Measurements from ENCODE around the gene LGR4.
"Not testable (repeated sequence)": the region's sequence is repeated elsewhere in the genome, so short reads cannot be mapped to it uniquely, and the experiment has no call there.

LGR4 gene

GRCh38 chr11:27459191-27459590 is 13.4 kb downstream of the LGR4 start:
- no peak for DNase-seq (ENCODE audit: low read depth in 2 of 2)

GRCh38 chr11:27458182-27458581 is 14.4 kb downstream of the LGR4 start:
- DNase-seq (ENCODE audit: low read depth in 2 of 2), result no peak

DNA sequence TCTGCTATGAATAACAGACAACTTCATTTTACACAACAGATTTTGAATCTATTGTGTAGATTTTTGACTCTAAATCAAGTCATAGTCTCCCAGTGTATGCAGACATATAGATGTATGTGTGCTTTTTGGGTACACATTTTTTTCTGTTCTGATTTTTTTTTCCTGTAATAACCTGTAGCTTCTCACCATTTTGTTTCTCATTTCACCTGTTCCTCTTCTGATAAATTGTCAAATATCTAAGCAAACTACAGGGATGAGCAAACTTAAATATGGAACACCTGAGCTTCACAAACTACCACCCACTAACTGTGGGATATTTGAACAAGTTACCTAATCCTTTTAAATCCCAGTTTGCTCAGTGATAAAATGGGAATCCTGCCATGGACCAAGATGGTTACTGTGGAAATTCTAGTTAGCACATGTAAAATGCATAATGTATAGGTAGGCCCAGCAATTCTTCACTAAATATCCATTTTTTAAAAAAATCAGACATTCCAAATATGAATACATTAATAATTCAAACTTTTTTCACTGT is 15.7 kb downstream of the LGR4 start:
- DNase-seq (ENCODE audit: low read depth in 2 of 2), result no peak

DNA sequence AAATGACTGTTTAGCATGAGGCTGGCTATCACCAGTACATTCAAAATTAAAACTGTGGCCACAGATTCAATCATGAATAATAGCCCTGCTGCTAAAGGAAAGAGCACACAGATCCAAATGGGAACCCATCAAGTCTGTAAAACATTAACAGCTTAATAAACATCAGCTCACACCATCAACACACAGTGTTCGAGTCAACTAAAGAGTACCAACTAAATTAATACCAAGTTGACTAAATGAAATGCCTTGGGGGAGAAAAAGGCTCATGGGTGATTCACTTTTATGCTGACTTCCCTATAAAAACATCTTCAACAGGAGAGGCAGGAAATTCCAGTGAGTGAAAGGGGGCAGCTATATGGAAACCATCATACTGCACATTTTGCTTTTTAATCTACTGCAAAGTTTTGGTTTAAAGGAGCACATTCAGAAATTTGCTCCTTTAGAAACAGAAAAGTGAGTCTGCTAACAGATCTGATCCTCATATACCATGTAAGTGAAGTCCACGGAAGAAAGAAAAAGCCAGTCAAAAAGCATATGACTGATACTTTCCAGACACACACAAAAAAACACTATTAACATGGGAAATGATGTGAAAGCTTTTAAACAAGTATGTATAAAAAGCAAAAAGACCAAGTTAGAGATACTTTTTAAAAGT is 16.3 kb downstream of the LGR4 start:
- no peak for DNase-seq (ENCODE audit: low read depth in 2 of 2)

GRCh38 chr11:27455667-27456066 is 16.9 kb downstream of the LGR4 start:
- no peak for DNase-seq (ENCODE audit: low read depth in 2 of 2)

GRCh38 chr11:27453701-27454100 is 18.9 kb downstream of the LGR4 start:
- DNase-seq (ENCODE audit: low read depth in 2 of 2), result no peak

- DNase-seq (ENCODE audit: low read depth in 2 of 2), result no peak
These were observed 20.4 kb downstream of the LGR4 start for GRCh38 chr11:27452147-27452546.

- no peak for DNase-seq (ENCODE audit: low read depth in 2 of 2)
These were observed 21.2 kb downstream of the LGR4 start for GRCh38 chr11:27451244-27451965.

- DNase-seq (ENCODE audit: low read depth in 2 of 2), result not testable (repeated sequence)
These were observed 24.4 kb downstream of the LGR4 start for GRCh38 chr11:27448184-27448540.

DNA sequence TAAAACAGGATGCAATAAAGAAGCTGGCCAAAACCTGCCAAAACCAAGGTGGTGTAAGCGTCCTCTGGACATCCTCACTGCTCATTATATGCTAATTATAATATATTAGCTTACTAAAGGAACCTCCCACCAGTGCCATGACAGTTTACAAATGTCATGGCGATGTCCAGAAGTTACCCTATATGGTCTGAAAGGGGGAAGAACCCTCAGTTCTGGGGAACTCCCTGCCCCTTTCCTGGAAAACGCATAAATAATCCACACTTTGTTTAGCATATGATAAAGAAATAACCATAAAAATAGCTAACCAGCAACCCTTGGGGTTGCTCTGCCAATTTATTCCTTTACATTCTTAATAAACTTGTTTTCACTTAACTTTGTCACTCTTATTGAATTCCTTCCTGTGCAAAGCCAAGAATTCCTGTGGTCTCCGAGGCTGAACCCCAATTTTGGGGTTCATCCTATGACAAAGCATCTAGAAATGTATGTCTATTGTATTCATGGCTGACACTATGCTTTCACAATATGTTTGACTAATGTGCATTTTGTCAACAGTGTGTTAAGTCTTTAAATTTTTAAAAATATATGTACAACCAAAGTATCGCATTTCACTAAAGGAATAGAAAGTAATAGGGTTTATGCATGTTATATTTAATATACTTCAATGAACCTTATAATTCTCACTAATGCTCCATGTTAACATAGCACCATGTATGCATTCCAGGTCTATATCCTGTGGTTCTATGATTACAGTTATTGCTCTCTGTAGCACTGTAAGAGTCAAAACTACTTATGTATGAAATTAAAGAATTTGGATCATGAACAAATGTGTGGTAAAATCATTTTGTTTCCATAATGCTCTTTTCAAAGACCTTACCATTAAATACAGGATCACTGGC is 25.1 kb downstream of the LGR4 start:
- no peak for DNase-seq (ENCODE audit: low read depth in 2 of 2)

DNA sequence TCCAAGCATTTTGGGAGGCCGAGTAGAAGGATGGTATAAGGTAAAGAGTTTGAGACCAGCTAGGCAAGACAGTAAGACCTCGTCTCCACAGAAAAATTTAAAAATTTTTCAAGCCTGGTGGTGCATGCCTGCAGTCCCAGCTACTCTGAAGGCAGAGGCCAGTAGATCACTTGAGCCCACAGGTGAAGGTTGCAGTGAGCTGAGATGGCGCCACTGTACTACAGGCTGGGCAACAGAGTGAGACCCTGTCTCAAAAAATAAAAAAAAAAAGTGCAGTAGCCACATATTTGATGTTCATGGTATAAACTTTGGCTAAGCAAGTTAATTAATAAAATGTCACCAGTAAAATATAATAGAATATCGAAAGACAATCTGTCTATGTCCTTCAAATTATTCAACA is 27.0 kb downstream of the LGR4 start:
- no peak for DNase-seq (ENCODE audit: low read depth in 2 of 2)

- no peak for DNase-seq (ENCODE audit: low read depth in 2 of 2)
These were observed 27.8 kb downstream of the LGR4 start for GRCh38 chr11:27444801-27445215.

DNA sequence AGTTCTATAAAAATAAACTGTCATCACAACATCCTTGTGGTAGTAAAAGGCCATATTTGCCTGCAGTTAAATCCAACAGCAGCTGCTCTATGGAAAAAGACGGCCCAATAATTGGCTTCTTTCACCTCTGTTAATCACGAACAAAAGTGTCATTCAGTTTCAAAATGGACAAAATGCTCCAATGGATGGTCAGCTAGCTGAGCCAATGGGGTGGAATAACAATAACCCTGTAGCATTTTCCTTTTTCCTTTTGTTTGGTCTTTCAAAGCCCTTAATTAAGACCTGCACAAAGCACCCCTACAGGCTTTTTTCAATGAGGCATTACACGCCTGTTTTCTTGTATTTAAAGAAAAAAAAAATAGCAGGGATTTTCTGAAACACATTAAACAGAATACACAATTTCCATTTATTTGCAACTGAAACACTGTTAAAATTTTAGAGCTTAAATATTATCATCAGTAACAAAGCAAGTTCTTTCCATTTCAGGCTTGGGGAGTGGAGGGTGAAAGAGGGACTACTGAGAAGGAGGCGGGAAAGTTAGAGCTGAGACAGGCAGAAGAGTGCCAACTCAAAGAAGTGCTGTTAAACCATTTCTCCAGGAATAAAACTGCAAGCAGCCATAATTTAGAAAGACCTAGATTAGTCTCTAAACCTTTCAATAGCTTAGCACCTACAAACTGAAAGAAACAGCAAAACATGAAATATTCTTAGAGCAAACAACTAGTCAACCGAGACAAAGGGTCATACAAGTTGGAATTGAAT is 28.7 kb downstream of the LGR4 start:
- DNase-seq (ENCODE audit: low read depth in 2 of 2), result no peak

DNA sequence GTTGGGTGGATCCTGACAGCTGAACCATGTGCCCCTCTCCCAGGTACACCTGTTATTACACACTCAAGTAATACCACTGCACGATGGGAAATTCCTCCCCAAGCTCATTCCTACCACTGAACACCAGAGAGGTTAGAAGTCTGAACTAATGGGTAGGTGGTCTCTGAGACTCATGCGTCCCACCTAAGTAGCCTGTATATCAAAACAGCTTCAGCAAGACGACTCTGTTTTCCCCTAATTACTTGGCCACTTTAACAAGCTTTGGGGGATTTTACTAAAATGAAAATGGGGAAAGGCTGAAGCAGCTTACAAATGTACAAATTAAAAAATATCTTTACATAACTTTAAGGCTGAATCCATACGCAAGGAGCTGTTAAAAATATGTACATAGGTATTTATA is 29.4 kb downstream of the LGR4 start:
- no peak for DNase-seq (ENCODE audit: low read depth in 2 of 2)

DNA sequence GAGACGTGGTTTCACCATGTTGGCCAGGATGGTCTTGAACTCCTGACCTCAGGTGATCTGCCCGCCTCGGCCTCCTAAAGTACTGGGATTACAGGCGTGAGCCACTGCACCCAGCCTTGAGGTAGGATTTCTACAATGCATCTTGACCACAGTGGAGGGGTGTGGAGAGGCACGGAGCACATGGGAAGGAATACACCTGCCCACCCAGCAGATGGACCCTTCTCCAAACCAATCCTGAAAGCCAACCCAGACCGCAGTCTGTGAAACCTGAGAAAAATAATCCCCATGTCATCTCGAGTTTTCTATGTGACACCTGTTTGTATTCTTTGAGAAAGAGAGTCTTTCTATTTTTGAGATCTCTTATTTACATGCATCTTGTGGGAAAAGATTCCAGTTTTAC is 32.5 kb downstream of the LGR4 start:
- DNase-seq (ENCODE audit: low read depth in 2 of 2), result no peak

DNA sequence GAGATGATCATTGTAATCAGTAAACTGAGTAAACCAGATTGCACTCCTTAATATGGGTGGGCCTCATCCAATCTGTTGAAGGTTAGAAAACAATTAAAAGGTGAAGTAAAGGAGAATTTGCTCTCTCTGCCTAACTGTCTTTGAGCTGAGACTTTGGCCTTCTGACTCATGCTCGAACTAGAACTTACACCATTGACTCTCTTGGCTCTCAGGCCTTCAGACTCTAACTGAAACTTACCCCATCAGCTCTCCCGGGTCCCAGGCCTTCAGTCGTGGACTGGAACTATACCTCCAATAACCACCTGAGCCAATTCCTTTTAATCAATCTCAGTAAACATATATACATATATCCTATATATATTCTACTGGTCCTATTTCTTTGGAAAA is 34.0 kb downstream of the LGR4 start:
- DNase-seq (ENCODE audit: low read depth in 2 of 2), result no peak

- no peak for DNase-seq (ENCODE audit: low read depth in 2 of 2)
These were observed 34.6 kb downstream of the LGR4 start for GRCh38 chr11:27437829-27438594.

DNA sequence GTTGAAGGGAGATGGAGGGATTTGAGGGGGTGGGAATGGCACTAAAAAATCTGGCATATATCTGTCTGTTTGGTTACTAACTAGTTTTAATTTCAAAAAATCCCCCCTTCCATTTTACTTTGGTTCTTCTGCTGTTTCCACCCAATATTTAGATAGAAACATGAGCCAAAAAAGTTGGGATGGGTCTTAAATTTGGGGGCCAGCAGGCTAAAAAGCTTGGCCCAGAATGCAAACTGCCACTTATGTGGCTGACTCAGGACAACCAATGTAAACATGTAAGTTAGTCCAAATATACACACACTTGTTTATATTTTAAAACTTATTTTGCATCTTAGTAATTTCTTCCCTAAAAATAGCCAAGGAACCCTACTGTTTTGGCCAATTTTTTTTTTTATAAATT is 35.7 kb downstream of the LGR4 start:
- DNase-seq (ENCODE audit: low read depth in 2 of 2), result no peak

- DNase-seq (ENCODE audit: low read depth in 2 of 2), result no peak
These were observed 38.8 kb downstream of the LGR4 start for GRCh38 chr11:27433742-27434141.

DNA sequence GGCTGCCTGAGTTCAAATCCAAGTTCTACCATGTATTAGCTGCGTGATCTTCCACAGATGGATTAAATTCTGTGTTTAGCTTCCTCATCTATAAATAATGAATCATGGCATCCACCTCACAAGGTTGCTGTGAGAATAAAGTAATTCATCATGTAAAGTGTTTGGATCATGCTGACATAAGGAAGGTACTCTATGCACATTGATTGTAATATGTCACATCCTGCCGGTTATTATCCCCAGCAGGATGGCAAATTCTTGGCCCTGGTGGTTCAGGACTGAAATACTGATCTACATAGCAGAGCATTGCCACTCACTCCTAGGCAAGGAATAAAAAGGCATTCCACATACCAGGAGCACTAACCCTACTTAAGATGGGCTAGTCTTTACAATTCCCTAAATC is 40.8 kb downstream of the LGR4 start:
- no peak for DNase-seq (ENCODE audit: low read depth in 2 of 2)

Measured in stimulated activated CD4-positive, alpha-beta T cell treated with anti-CD3 and anti-CD28 coated beads, Interleukin-1b, Interleukin-23, amount 100 ng/mL, for 4 hours (primary cell).